ENCODE measurements around the gene PIK3R3.
A peak's percentile ranks its signal among the peaks of the same experiment; 100 is the strongest.
"Not testable (repeated sequence)": the region's sequence is repeated elsewhere in the genome, so short reads cannot be mapped to it uniquely, and the experiment has no call there.

The PIK3R3 gene

GRCh38 chr1:46062651-46063319, 69.6 kb downstream of the PIK3R3 start:
- peak in 3 of 6 experiments; percentile 6 to 14 (median 11) for DNase-seq

- DNase-seq: no peak
Measured at GRCh38 chr1:46061146-46061545, 71.3 kb downstream of the PIK3R3 start.

- DNase-seq: no peak
Measured at GRCh38 chr1:46058936-46059335, 73.5 kb downstream of the PIK3R3 start.

GRCh38 chr1:46057781-46058180, 74.6 kb downstream of the PIK3R3 start:
- no peak for DNase-seq

- not testable (repeated sequence) for DNase-seq
Measured at GRCh38 chr1:46057215-46057614, 75.2 kb downstream of the PIK3R3 start.

- no peak for DNase-seq
Measured at GRCh38 chr1:46056325-46056724, 76.1 kb downstream of the PIK3R3 start.

- DNase-seq: no peak
Measured at GRCh38 chr1:46053734-46054133, 78.7 kb downstream of the PIK3R3 start.

- no peak for DNase-seq
Measured at GRCh38 chr1:46044116-46044515, 88.3 kb downstream of the PIK3R3 start.

- DNase-seq: no peak
Measured at GRCh38 chr1:46043458-46044017, 88.9 kb downstream of the PIK3R3 start.

GRCh38 chr1:46041974-46042373, 90.5 kb downstream of the PIK3R3 start:
- DNase-seq: no peak

- no peak for DNase-seq
Measured at GRCh38 chr1:46041551-46041950, 90.9 kb downstream of the PIK3R3 start.

GRCh38 chr1:46039571-46040052, 92.8 kb downstream of the PIK3R3 start:
- DNase-seq: no peak

- DNase-seq: peak; percentile 43 to 86 (median 78)
Measured at GRCh38 chr1:46036894-46037839, 95.3 kb downstream of the PIK3R3 start.

GRCh38 chr1:46034601-46035516, 97.6 kb downstream of the PIK3R3 start:
- DNase-seq: no peak

GRCh38 chr1:46030876-46031660, 101.4 kb downstream of the PIK3R3 start:
- no peak for DNase-seq

- DNase-seq: no peak
Measured at GRCh38 chr1:46030074-46030870, 102.2 kb downstream of the PIK3R3 start.

GRCh38 chr1:46027788-46028573, 104.4 kb downstream of the PIK3R3 start:
- no peak for DNase-seq

- no peak for DNase-seq
Measured at GRCh38 chr1:46026531-46026930, 105.9 kb downstream of the PIK3R3 start.

- no peak for DNase-seq
Measured at GRCh38 chr1:46021046-46021996, 111.1 kb downstream of the PIK3R3 start.
